Measurements from ENCODE around the gene XRN2. TPM values are rescaled to one million over a fixed set of nuclear protein-coding genes. Genes with fewer than 3 reads are reported as not detected.

The XRN2 gene
- total and polyA plus RNA-seq, 12 donors = 9.5 to 39.8 (median 31.7) TPM

DNA sequence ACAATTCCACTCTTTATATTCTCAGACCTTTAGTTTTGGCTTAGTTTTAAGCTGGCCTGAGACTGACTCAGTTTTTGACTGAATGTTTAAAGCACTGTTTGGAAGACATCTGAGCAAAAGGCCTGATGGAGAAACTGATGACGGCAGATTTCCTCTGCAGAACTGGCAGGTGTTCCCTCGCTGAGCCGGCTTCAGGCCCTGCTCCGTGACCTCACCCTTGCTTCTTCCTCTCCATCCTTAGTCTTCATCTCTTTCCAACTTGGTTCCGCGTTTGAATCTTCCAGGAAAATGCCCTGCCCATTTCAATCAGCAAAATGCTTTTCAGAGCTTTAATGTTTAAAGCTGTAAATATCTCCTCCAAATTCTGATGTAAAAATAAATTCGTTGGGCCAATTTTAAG is 87.6 kb downstream of the XRN2 start:
- H3K27ac ChIP-seq = no peak overlapping the region
- no peak overlapping the region for H3K4me3 ChIP-seq
- TF ChIP-seq, protein P1, sequence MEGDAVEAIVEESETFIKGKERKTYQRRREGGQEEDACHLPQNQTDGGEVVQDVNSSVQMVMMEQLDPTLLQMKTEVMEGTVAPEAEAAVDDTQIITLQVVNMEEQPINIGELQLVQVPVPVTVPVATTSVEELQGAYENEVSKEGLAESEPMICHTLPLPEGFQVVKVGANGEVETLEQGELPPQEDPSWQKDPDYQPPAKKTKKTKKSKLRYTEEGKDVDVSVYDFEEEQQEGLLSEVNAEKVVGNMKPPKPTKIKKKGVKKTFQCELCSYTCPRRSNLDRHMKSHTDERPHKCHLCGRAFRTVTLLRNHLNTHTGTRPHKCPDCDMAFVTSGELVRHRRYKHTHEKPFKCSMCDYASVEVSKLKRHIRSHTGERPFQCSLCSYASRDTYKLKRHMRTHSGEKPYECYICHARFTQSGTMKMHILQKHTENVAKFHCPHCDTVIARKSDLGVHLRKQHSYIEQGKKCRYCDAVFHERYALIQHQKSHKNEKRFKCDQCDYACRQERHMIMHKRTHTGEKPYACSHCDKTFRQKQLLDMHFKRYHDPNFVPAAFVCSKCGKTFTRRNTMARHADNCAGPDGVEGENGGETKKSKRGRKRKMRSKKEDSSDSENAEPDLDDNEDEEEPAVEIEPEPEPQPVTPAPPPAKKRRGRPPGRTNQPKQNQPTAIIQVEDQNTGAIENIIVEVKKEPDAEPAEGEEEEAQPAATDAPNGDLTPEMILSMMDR (IDR thresholded peaks at IDR 0.05) = no peak
- H3K9me3 ChIP-seq = no peaks in the 10 kb centered on the region
- intact Hi-C loops (cut with DNase I) = no loop called here
- WGBS, 2 donors = 96 to 98% methylated on average over 7 of the region's 7 CpGs
- DNase-seq (no peak), ATAC-seq (no peak)
- H3K36me3 ChIP-seq = peaks cover 0 to 52% (median 11%) of the 10 kb centered on the region in 9 donors
- H3K27me3 ChIP-seq = peaks cover 27 to 64% (median 50%) of the 10 kb centered on the region in 7 donors
- peaks cover 0 to 12% (median 0%) of the 10 kb centered on the region in 9 donors for H3K4me1 ChIP-seq

DNA sequence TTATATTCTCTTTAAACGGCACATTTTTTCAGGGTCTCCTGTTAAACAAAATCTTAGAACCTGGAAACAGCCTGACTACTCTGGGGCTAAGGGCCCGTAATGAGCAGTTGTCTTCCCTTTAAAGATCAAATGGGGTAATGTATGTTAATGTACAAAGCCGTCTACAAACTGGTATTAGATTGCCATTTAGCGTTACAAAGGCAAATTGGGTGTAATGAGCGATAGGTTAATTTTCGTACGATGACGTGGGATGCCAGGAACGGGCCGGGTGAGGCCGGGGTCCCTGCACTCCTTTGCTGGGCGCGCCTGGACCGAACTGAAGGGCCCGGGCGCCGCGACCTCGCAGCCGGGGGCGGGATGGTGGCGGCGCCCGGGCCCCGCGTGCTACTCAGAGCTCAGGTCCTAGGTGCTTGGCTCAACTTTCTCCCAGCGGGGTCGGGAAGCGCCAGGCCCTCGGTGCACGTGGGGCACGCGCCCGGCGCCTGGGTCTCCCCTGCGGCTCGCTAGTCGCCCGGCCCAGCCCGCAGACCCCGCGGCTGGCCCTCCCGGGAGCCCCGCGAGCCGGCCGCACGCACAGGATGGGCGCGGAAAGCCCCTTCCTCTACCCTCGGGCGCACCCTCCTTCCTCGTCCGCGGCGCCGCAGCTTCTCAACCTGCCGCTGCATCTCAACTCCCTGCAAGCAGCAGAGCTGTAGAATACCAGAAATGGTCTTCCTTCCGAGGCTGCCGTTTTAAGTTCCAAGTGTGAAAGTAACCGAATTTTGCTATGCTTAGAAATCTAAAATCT is 88.2 kb downstream of the XRN2 start:
- peaks cover 0 to 46% (median 11%) of the 10 kb centered on the region in 9 donors for H3K36me3 ChIP-seq
- intact Hi-C loops (cut with DNase I) = no loop called here
- WGBS, 2 donors = 24 to 26% methylated on average over 48 to 61 of the region's 61 CpGs
- no peak overlapping the region for H3K27ac ChIP-seq
- ATAC-seq (peak in 1 of 8 donors; percentile 18), DNase-seq (no peak)
- TF ChIP-seq, protein P1 (IDR thresholded peaks at IDR 0.05) = no peak
- no peaks in the 10 kb centered on the region for H3K9me3 ChIP-seq
- H3K4me3 ChIP-seq = no peak overlapping the region
- H3K27me3 ChIP-seq = peaks cover 33 to 70% (median 56%) of the 10 kb centered on the region in 7 donors
- peaks cover 0 to 16% (median 4%) of the 10 kb centered on the region in 9 donors for H3K4me1 ChIP-seq

DNA sequence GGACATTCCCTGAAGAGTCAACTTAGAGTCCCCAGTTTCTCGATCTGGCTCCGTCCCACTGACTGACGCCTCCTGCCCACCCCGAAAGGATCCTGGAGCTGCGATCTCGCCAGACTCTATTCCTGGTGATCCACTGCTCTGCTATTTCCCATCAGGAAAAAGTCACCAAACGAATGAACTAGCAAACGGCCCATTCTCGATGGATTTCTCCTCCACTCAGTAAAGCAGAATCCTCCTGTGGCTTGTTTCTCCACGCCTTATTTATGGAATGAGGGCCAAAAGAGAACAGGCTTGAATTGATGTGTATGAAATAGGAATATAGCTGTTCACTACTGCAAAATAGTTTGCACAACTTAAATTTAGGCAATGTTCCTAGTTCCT is 88.8 kb downstream of the XRN2 start:
- DNase-seq (no peak), ATAC-seq (no peak)
- intact Hi-C loops (cut with DNase I) = loop anchor here in 1 of 10 donors (1.0 kb wide), 1 partner anchor 134 kb away; no protein-coding TSS in a partner anchor
- Histone ChIP-seq H3K27ac (no peak overlapping the region), H3K36me3 (peaks cover 0 to 40% (median 11%) of the 10 kb centered on the region in 9 donors), H3K27me3 (peaks cover 39 to 76% (median 62%) of the 10 kb centered on the region in 7 donors), H3K9me3 (no peaks in the 10 kb centered on the region), H3K4me1 (peaks cover 0 to 17% (median 4%) of the 10 kb centered on the region in 9 donors), H3K4me3 (no peak overlapping the region)
- WGBS, 2 donors = 8 to 20% methylated on average over 10 of the region's 10 CpGs
- TF ChIP-seq, protein P1 (IDR thresholded peaks at IDR 0.05) = no peak

DNA sequence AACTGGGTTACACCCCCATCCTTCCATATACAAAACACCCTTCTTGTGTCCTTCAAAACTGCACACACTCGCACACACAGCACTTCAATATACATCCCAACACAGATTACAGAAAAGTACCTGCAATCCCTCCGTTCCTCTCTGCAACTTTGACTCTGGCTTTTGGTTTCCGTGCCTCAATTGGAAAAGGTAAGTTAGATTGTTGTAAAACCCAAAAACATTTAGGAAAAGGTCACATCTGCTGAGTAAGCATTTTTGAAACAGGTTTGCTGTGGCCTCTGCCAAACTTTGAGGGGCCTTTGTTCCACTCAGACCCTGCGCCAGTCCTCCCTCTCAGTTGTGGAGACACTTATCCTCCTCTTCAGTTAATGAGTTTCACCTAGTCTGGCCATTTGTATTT is 90.0 kb downstream of the XRN2 start:
- TF ChIP-seq, protein P1 (IDR thresholded peaks at IDR 0.05) = no peak
- no peak for DNase-seq
- Histone ChIP-seq H3K27me3 (peaks cover 50 to 88% (median 74%) of the 10 kb centered on the region in 7 donors), H3K4me3 (no peak overlapping the region), H3K27ac (no peak overlapping the region), H3K36me3 (peaks cover 0 to 28% (median 7%) of the 10 kb centered on the region in 9 donors), H3K9me3 (no peaks in the 10 kb centered on the region), H3K4me1 (peaks cover 0 to 17% (median 4%) of the 10 kb centered on the region in 9 donors)
- intact Hi-C loops (cut with DNase I) = no loop called here
- no peak for ATAC-seq
- 25 to 37% methylated on average over 4 of the region's 4 CpGs for WGBS, 2 donors

All from heart right ventricle (tissue), 16 donors.